DND-41 (cell line): Measurements from ENCODE around the gene RMND5A.
A peak's percentile ranks its signal among the peaks of the same experiment; 100 is the strongest.

Experiments used
- ATAC-seq: fragments of 200-7000 bp; cut with Tn5 transposase; 3 replicates; pipeline ENCODE4 v1.9.1; 2021; ENCODE audit warnings: low read depth; ENCODE audit not compliant: insufficient read depth
- DNase-seq: peaks from one replicate; pipeline ENCODE4 v3.0.0-alpha.2; 2020
- H2AFZ ChIP-seq: 2 replicates; pipeline ENCODE4 v1.6.0; 2012; ENCODE audit warnings: low read depth, low read length
- H3K27ac ChIP-seq: 2 replicates; pipeline ENCODE4 v1.5.1; 2012; ENCODE audit warnings: low read length, inconsistent platforms
- H3K27me3 ChIP-seq: fragments of 200-600 bp; sonication (generic); 2 replicates; pipeline ENCODE4 v1.6.0; 2012; ENCODE audit warnings: low read length, mild to moderate bottlenecking, inconsistent platforms; ENCODE audit not compliant: insufficient read depth, poor library complexity
- H3K36me3 ChIP-seq: 2 replicates; pipeline ENCODE4 v1.5.1; 2012; ENCODE audit warnings: low read length, inconsistent platforms; ENCODE audit not compliant: insufficient read depth
- H3K4me1 ChIP-seq: 2 replicates; pipeline ENCODE4 v1.5.1; 2012; ENCODE audit warnings: mild to moderate bottlenecking, low read length; ENCODE audit not compliant: insufficient read depth
- H3K4me2 ChIP-seq: 2 replicates; pipeline ENCODE4 v1.6.0; 2012; ENCODE audit warnings: mild to moderate bottlenecking, moderate library complexity, low read length, inconsistent platforms; ENCODE audit not compliant: insufficient read depth
- H3K4me3 ChIP-seq, 2 experiments: fragments of 200-600 bp in 1 of 2; shearing (Covaris generic) in 1 of 2; 2 replicates each; pipeline ENCODE4 v1.5.1; 2012 to 2016; ENCODE audit warnings: inconsistent platforms in 2 of 2, low read length in 2 of 2, mild to moderate bottlenecking in 2 of 2, low read depth in 1 of 2, moderate library complexity in 1 of 2
- H3K79me2 ChIP-seq: 2 replicates; pipeline ENCODE4 v1.6.0; 2012; ENCODE audit warnings: low read length, inconsistent platforms; ENCODE audit not compliant: insufficient read depth
- H3K9ac ChIP-seq: 2 replicates; pipeline ENCODE4 v1.6.0; 2012; ENCODE audit warnings: low read depth, mild to moderate bottlenecking, inconsistent platforms, low read length, moderate library complexity
- H3K9me3 ChIP-seq: 2 replicates; pipeline ENCODE4 v1.5.1; 2012; ENCODE audit warnings: low read length, moderate library complexity, mild to moderate bottlenecking, inconsistent platforms; ENCODE audit not compliant: insufficient read depth, severe bottlenecking
- H4K20me1 ChIP-seq: 2 replicates; pipeline ENCODE4 v1.6.0; 2012; ENCODE audit warnings: low read length; ENCODE audit not compliant: insufficient read depth
- EZH2 ChIP-seq: IDR thresholded peaks from 3 replicates; pipeline ENCODE4 v1.6.1; 2012; ENCODE audit warnings: borderline replicate concordance, low read depth, mild to moderate bottlenecking, moderate library complexity, low read length, inconsistent platforms; ENCODE audit not compliant: severe bottlenecking
- TF ChIP-seq, protein P1 (sequence below): IDR thresholded peaks from 2 replicates; pipeline ENCODE4 v1.5.1; 2012; ENCODE audit warnings: borderline replicate concordance, low read length, moderate library complexity, mild to moderate bottlenecking; ENCODE audit not compliant: poor library complexity, severe bottlenecking; ENCODE audit errors: extremely low read depth

Gene RMND5A

DNA sequence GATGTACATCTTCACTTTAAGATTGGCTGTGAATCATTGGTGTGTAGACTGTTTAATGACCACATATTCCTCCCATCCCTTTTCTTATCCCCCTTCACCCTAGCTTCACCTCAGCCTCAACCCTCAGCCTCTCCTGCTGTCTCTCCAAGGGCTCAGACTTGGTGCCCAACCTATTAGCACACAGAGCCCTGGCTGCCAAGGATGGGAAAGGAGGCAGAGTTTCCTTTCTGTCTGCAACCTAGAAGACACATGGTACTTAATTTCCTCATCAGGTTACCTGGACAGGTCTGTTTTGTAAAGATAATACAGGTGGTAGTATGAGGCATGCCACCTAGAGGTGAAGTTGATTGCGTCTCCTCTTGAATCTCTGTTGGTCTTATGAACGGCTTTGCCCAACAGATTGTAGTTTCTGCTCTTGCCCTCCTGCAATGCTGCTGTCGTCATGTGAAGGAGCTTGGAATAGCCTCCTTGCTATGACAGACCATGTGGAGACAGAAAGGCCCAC is 44.5 kb upstream of the RMND5A start:
- no peak for DNase-seq
- no peak for ATAC-seq
- H3K4me2 ChIP-seq, result no peak overlapping the region
- H3K36me3 ChIP-seq, result no peaks in the 10 kb centered on the region
- TF ChIP-seq, protein P1, sequence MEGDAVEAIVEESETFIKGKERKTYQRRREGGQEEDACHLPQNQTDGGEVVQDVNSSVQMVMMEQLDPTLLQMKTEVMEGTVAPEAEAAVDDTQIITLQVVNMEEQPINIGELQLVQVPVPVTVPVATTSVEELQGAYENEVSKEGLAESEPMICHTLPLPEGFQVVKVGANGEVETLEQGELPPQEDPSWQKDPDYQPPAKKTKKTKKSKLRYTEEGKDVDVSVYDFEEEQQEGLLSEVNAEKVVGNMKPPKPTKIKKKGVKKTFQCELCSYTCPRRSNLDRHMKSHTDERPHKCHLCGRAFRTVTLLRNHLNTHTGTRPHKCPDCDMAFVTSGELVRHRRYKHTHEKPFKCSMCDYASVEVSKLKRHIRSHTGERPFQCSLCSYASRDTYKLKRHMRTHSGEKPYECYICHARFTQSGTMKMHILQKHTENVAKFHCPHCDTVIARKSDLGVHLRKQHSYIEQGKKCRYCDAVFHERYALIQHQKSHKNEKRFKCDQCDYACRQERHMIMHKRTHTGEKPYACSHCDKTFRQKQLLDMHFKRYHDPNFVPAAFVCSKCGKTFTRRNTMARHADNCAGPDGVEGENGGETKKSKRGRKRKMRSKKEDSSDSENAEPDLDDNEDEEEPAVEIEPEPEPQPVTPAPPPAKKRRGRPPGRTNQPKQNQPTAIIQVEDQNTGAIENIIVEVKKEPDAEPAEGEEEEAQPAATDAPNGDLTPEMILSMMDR, result peak; percentile 26
- no peak for TF ChIP-seq EZH2
- H3K27me3 ChIP-seq, result no peaks in the 10 kb centered on the region
- no peak overlapping the region for H3K27ac ChIP-seq
- no peak overlapping the region for H3K4me3 ChIP-seq
- no peak overlapping the region for H3K9ac ChIP-seq
- no peaks in the 10 kb centered on the region for H4K20me1 ChIP-seq
- H3K4me1 ChIP-seq, result no peaks in the 10 kb centered on the region
- no peaks in the 10 kb centered on the region for H3K79me2 ChIP-seq
- no peak overlapping the region for H2AFZ ChIP-seq
- H3K9me3 ChIP-seq, result no peaks in the 10 kb centered on the region

DNA sequence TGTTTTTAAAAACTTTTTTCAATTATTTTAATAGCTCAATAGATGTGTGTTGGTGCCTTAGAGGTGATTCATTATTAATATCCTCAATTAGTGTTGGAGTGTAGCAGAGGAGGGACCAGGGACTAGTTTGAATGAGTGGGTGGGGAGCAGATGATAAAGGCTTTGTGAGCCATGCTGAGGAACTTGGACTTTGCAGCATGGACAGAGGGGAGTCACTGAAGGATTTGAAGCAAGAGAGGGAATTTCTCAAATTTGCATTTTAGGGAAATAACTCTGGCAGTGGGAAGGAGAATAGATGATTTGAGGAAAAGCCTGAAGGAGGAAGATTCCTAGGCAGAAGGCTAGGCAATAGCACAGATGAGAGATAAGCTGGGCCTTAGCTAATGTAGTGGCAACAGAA is 42.3 kb upstream of the RMND5A start:
- Histone ChIP-seq H3K9me3 (no peaks in the 10 kb centered on the region), H3K27ac (no peak overlapping the region), H4K20me1 (no peaks in the 10 kb centered on the region), H3K36me3 (no peaks in the 10 kb centered on the region), H3K79me2 (no peaks in the 10 kb centered on the region), H3K9ac (no peak overlapping the region), H3K27me3 (no peaks in the 10 kb centered on the region), H3K4me2 (no peak overlapping the region), H3K4me1 (no peaks in the 10 kb centered on the region), H3K4me3 (no peak overlapping the region), H2AFZ (no peak overlapping the region)
- DNase-seq, result no peak
- no peak for ATAC-seq
- no peak for TF ChIP-seq EZH2
- TF ChIP-seq, protein P1, result no peak

DNA sequence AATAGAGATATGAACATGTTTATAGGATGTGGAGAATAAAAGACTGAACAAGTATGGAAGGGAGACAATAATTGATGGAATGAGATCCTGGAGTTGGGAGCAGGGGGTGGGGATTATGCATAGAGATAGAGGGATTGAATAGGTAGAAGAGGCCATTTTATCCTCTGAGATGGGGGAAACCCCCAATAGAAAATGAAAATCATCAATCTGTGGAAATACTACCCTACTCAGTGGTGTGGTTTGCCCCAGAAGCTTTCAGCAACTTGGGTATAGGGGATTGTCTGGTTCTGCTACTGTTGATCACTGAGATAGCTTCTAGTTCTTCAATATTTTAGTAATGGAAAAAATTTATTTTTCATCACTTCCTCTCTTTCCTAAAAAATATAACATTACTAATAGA is 41.1 kb upstream of the RMND5A start:
- H3K9ac ChIP-seq, result no peak overlapping the region
- ATAC-seq (no peak), DNase-seq (no peak)
- no peaks in the 10 kb centered on the region for H3K79me2 ChIP-seq
- H3K36me3 ChIP-seq, result no peaks in the 10 kb centered on the region
- no peaks in the 10 kb centered on the region for H3K27me3 ChIP-seq
- H3K4me1 ChIP-seq, result no peaks in the 10 kb centered on the region
- no peak for TF ChIP-seq EZH2
- TF ChIP-seq, protein P1, result no peak
- no peak overlapping the region for H3K27ac ChIP-seq
- no peak overlapping the region for H2AFZ ChIP-seq
- H3K4me2 ChIP-seq, result no peak overlapping the region
- no peaks in the 10 kb centered on the region for H3K9me3 ChIP-seq
- H3K4me3 ChIP-seq, result no peak overlapping the region
- H4K20me1 ChIP-seq, result no peaks in the 10 kb centered on the region

DNA sequence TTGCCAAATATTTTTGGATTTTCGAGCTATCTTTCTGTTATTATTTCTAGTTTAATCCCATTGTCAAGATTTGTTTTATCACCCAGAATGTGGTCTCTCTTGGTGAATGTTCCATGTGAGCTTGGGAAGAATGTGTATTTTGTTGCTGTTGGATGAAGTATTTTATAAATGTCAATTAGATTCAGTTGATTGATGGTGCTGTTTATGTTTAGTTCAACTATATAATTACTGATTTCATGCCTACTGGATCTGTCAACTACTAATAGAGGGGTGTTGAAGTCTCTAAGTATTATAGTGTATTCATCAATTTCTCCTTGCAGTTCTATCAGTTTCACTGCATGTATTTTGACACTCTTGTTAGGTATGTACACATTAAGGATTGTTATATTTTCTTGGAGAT is 34.7 kb upstream of the RMND5A start:
- no peaks in the 10 kb centered on the region for H3K4me1 ChIP-seq
- TF ChIP-seq, protein P1, result no peak
- TF ChIP-seq EZH2, result no peak
- no peaks in the 10 kb centered on the region for H4K20me1 ChIP-seq
- ATAC-seq (no peak), DNase-seq (no peak)
- no peak overlapping the region for H3K27ac ChIP-seq
- H3K27me3 ChIP-seq, result no peaks in the 10 kb centered on the region
- H3K9ac ChIP-seq, result no peak overlapping the region
- H3K4me2 ChIP-seq, result no peak overlapping the region
- H3K9me3 ChIP-seq, result no peaks in the 10 kb centered on the region
- H3K36me3 ChIP-seq, result no peaks in the 10 kb centered on the region
- H2AFZ ChIP-seq, result no peak overlapping the region
- no peak overlapping the region for H3K4me3 ChIP-seq
- H3K79me2 ChIP-seq, result no peaks in the 10 kb centered on the region
